Measurements from ENCODE around the gene PSG7.
"Not testable (repeated sequence)": the region's sequence is repeated elsewhere in the genome, so short reads cannot be mapped to it uniquely, and the experiment has no call there.

DNA sequence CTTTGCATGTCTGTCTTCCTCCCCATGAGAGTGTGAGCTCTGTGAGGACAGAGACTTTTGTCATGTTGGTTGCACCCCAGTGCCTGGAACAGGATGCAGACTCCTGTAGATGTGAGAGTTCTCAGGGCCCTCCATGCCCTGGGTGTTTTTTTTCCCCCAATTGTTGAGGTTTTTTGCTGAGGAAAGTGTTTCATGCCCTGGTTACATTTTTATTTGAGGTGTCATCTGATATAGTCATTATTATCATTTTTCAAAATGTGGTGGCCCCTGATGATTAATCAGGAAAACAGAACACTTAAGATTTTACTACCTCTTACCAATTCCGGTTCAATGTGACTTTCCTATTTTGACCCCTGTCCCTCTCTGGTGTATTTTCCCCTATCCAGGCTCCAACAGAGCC lies 20.1 kb downstream of the PSG7 start:
- TF ChIP-seq, protein P1, sequence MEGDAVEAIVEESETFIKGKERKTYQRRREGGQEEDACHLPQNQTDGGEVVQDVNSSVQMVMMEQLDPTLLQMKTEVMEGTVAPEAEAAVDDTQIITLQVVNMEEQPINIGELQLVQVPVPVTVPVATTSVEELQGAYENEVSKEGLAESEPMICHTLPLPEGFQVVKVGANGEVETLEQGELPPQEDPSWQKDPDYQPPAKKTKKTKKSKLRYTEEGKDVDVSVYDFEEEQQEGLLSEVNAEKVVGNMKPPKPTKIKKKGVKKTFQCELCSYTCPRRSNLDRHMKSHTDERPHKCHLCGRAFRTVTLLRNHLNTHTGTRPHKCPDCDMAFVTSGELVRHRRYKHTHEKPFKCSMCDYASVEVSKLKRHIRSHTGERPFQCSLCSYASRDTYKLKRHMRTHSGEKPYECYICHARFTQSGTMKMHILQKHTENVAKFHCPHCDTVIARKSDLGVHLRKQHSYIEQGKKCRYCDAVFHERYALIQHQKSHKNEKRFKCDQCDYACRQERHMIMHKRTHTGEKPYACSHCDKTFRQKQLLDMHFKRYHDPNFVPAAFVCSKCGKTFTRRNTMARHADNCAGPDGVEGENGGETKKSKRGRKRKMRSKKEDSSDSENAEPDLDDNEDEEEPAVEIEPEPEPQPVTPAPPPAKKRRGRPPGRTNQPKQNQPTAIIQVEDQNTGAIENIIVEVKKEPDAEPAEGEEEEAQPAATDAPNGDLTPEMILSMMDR (IDR thresholded peaks at IDR 0.05) = not testable (repeated sequence)
- TF ChIP-seq EZH2 (IDR thresholded peaks at IDR 0.05; ENCODE audit: borderline replicate concordance, insufficient read depth, low read depth, low read length, poor library complexity, severe bottlenecking) = not testable (repeated sequence)
